OCI-LY1 (cell line): Measurements from ENCODE around the gene ATF7IP2.

Source experiments
- H2AFZ ChIP-seq: fragments of 200-600 bp; sonication (generic), shearing (Covaris generic); 2 replicates; pipeline ENCODE4 v1.6.0; 2014; ENCODE audit warnings: antibody characterized with exemption, mild to moderate bottlenecking, low read length
- H3F3A ChIP-seq: fragments of 200-600 bp; sonication (generic), shearing (Covaris generic); 2 replicates; pipeline ENCODE4 v1.6.0; 2014; ENCODE audit warnings: mild to moderate bottlenecking, antibody characterized with exemption, low read length, moderate library complexity; ENCODE audit not compliant: insufficient read depth
- H3K27ac ChIP-seq: fragments of 200-600 bp; sonication (generic); 2 replicates; pipeline ENCODE4 v1.5.1; 2014; ENCODE audit warnings: low read length, mixed run types, mild to moderate bottlenecking, low read depth; ENCODE audit not compliant: poor library complexity, severe bottlenecking
- H3K27me3 ChIP-seq: fragments of 200-600 bp; sonication (generic); 2 replicates; pipeline ENCODE4 v1.6.0; 2014; ENCODE audit warnings: antibody characterized with exemption, mild to moderate bottlenecking, low read length, moderate library complexity; ENCODE audit not compliant: insufficient read depth
- H3K36me3 ChIP-seq: fragments of 200-600 bp; sonication (generic); 2 replicates; pipeline ENCODE4 v1.6.1; 2014; ENCODE audit warnings: mild to moderate bottlenecking, antibody characterized with exemption, low read length, moderate library complexity, mixed read lengths; ENCODE audit not compliant: insufficient read depth
- H3K4me1 ChIP-seq: fragments of 200-600 bp; sonication (generic); 2 replicates; pipeline ENCODE4 v1.5.1; 2014; ENCODE audit warnings: mild to moderate bottlenecking, low read length, moderate library complexity; ENCODE audit not compliant: insufficient read depth, severe bottlenecking
- H3K4me2 ChIP-seq: fragments of 200-600 bp; sonication (generic), shearing (Covaris generic); 2 replicates; pipeline ENCODE4 v1.6.1; 2014; ENCODE audit warnings: low read length
- H3K4me3 ChIP-seq: fragments of 200-600 bp; sonication (generic); 2 replicates; pipeline ENCODE4 v1.5.1; 2014; ENCODE audit warnings: low read length, low read depth, mild to moderate bottlenecking, mixed read lengths; ENCODE audit not compliant: poor library complexity, severe bottlenecking
- H3K79me2 ChIP-seq: fragments of 200-600 bp; shearing (Covaris generic); 2 replicates; pipeline ENCODE4 v1.6.1; 2016; ENCODE audit warnings: mixed run types, low read length, mixed read lengths; ENCODE audit not compliant: insufficient read depth
- H3K9ac ChIP-seq: fragments of 200-600 bp; sonication (generic), shearing (Covaris generic); 2 replicates; pipeline ENCODE4 v1.6.1; 2014; ENCODE audit warnings: mild to moderate bottlenecking, low read length, mixed read lengths
- H3K9me2 ChIP-seq: fragments of 200-600 bp; sonication (generic), shearing (Covaris generic); 2 replicates; pipeline ENCODE4 v1.6.1; 2014; ENCODE audit warnings: low read depth, mild to moderate bottlenecking, low read length, mixed read lengths
- H3K9me3 ChIP-seq: fragments of 200-600 bp; shearing (Covaris generic); 2 replicates; pipeline ENCODE4 v1.6.1; 2014; ENCODE audit warnings: low read length, mixed read lengths
- H4K20me1 ChIP-seq: fragments of 200-600 bp; sonication (generic), shearing (Covaris generic); 2 replicates; pipeline ENCODE4 v1.6.0; 2016; ENCODE audit warnings: mild to moderate bottlenecking, low read length; ENCODE audit not compliant: insufficient read depth
- EZH2 ChIP-seq: fragments of 200-600 bp; sonication (generic), shearing (Covaris generic); IDR thresholded peaks from 2 replicates; pipeline ENCODE4 v1.8.0; 2017; ENCODE audit warnings: borderline replicate concordance, mixed run types, mild to moderate bottlenecking, antibody characterized with exemption, low read length, moderate library complexity, mixed read lengths
- TF ChIP-seq, protein P1 (sequence below): fragments of 200-600 bp; sonication (generic), shearing (Covaris generic); IDR thresholded peaks from 2 replicates; pipeline ENCODE4 v1.5.1; 2017; ENCODE audit warnings: mild to moderate bottlenecking, antibody characterized with exemption, low read length, moderate library complexity, mixed read lengths

Gene ATF7IP2

DNA sequence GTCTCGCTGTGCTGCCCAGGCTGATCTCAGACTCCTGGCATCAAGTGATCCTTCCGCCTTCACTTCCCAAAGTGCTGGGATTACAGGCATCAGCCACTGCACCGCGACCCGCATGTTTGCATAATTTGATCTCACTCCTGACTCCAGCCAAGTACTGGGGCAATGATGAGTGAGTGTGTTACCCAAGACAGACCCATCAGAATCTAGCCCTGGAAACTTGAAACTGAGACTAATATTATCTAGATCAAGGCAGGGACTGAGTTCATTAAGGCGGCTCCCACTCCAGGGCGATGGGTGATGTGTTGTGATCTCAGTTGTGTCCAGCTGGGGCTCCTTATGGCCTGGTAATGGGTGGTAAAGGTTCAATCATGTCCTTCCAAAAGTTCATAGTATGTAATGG lies 141.1 kb downstream of the ATF7IP2 start:
- Histone ChIP-seq H3K9ac (no peak overlapping the region), H3K27ac (no peak overlapping the region), H3F3A (no peaks in the 10 kb centered on the region), H3K4me3 (no peak overlapping the region), H3K9me3 (no peaks in the 10 kb centered on the region), H3K4me1 (no peaks in the 10 kb centered on the region), H3K9me2 (no peaks in the 10 kb centered on the region), H3K36me3 (no peaks in the 10 kb centered on the region), H3K4me2 (no peak overlapping the region), H3K27me3 (0 out of 2 replicates have a peak, but pooled peaks cover 8% of the 10 kb centered on the region), H2AFZ (no peak overlapping the region), H4K20me1 (no peaks in the 10 kb centered on the region), H3K79me2 (no peaks in the 10 kb centered on the region)
- TF ChIP-seq, protein P1, sequence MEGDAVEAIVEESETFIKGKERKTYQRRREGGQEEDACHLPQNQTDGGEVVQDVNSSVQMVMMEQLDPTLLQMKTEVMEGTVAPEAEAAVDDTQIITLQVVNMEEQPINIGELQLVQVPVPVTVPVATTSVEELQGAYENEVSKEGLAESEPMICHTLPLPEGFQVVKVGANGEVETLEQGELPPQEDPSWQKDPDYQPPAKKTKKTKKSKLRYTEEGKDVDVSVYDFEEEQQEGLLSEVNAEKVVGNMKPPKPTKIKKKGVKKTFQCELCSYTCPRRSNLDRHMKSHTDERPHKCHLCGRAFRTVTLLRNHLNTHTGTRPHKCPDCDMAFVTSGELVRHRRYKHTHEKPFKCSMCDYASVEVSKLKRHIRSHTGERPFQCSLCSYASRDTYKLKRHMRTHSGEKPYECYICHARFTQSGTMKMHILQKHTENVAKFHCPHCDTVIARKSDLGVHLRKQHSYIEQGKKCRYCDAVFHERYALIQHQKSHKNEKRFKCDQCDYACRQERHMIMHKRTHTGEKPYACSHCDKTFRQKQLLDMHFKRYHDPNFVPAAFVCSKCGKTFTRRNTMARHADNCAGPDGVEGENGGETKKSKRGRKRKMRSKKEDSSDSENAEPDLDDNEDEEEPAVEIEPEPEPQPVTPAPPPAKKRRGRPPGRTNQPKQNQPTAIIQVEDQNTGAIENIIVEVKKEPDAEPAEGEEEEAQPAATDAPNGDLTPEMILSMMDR: no peak
- no peak for TF ChIP-seq EZH2

GRCh38 chr16:10528635-10529034 lies 142.8 kb downstream of the ATF7IP2 start:
- H3K27ac ChIP-seq: no peak overlapping the region
- no peaks in the 10 kb centered on the region for H3K79me2 ChIP-seq
- no peaks in the 10 kb centered on the region for H3K4me1 ChIP-seq
- no peak for TF ChIP-seq EZH2
- TF ChIP-seq, protein P1: no peak
- H2AFZ ChIP-seq: no peak overlapping the region
- no peak overlapping the region for H3K4me3 ChIP-seq
- no peaks in the 10 kb centered on the region for H3K36me3 ChIP-seq
- no peaks in the 10 kb centered on the region for H4K20me1 ChIP-seq
- H3K9ac ChIP-seq: no peak overlapping the region
- H3F3A ChIP-seq: no peaks in the 10 kb centered on the region
- no peak overlapping the region for H3K4me2 ChIP-seq
- H3K27me3 ChIP-seq: 0 out of 2 replicates have a peak, but pooled peaks cover 8% of the 10 kb centered on the region
- no peaks in the 10 kb centered on the region for H3K9me3 ChIP-seq
- H3K9me2 ChIP-seq: no peaks in the 10 kb centered on the region

DNA sequence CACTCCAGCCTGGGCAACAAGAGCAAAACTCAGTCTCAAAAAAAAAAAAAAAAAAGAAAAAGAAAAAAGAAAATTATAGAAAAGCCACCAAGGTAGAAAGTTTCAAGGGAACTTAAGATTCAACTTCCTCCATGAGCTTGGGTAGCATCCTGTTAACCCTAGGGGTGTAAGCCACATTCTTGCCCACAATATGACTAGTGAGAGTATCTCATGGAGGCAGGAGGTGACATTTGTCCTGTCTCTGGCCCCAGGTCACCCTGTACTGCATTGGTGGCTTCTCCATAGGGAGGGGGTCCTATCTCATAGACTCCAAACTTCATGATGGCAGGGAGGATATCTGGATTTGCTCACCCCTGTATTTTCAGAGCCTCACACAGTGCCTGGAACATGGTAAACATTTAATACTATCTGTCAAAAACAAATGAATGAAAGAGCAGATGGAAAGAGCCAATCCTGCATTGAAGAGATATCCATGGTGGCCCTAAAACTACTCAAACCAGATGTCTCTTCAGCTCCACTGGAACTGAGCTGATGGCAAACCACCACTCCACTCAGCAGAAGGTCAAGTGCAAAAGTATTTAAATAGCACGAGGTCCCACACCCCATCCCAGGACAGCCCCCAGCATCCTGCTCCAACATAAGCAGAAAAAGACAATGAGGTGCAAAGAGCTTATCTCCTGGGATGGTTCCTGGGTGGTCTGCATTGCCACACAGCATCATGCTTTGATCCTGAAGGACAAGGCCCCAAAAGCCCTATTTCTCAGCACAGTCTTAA lies 144.2 kb downstream of the ATF7IP2 start:
- H4K20me1 ChIP-seq: no peaks in the 10 kb centered on the region
- H3K4me3 ChIP-seq: no peak overlapping the region
- H3K27me3 ChIP-seq: 0 out of 2 replicates have a peak, but pooled peaks cover 11% of the 10 kb centered on the region
- no peak overlapping the region for H3K4me2 ChIP-seq
- H3K9me2 ChIP-seq: no peaks in the 10 kb centered on the region
- H3K79me2 ChIP-seq: no peaks in the 10 kb centered on the region
- no peaks in the 10 kb centered on the region for H3K9me3 ChIP-seq
- H3K36me3 ChIP-seq: no peaks in the 10 kb centered on the region
- no peak overlapping the region for H2AFZ ChIP-seq
- TF ChIP-seq, protein P1: no peak
- no peak for TF ChIP-seq EZH2
- H3K4me1 ChIP-seq: no peaks in the 10 kb centered on the region
- no peaks in the 10 kb centered on the region for H3F3A ChIP-seq
- no peak overlapping the region for H3K27ac ChIP-seq
- no peak overlapping the region for H3K9ac ChIP-seq
